ENCODE measurements around the gene MPV17L. TPM values are rescaled to one million over a fixed set of nuclear protein-coding genes. Genes with fewer than 3 reads are reported as not detected.
"Not testable (repeated sequence)": the region's sequence is repeated elsewhere in the genome, so short reads cannot be mapped to it uniquely, and the experiment has no call there.

MPV17L gene
- total and polyA plus RNA-seq, 8 donors, result 11.9 to 48.3 (median 27.3) TPM

- no peak for DNase-seq
- Histone ChIP-seq H3K27ac (no peak overlapping the region), H3K9me3 (no peaks in the 10 kb centered on the region), H3K4me3 (no peak overlapping the region), H3K27me3 (no peaks in the 10 kb centered on the region), H3K4me1 (peaks cover 0 to 4% (median 0%) of the 10 kb centered on the region in 3 donors), H3K36me3 (no peaks in the 10 kb centered on the region)
- no peak for TF ChIP-seq CTCF (IDR thresholded peaks at IDR 0.05)
- ATAC-seq, result no peak
- WGBS, 2 donors, result 84 to 91% methylated on average over 6 of the region's 6 CpGs
- no peak for FAIRE-seq
- intact Hi-C loops (cut with DNase I), result no loop called here
Measured at GRCh38 chr16:15425861-15426260, 30.3 kb downstream of the MPV17L start.

DNA sequence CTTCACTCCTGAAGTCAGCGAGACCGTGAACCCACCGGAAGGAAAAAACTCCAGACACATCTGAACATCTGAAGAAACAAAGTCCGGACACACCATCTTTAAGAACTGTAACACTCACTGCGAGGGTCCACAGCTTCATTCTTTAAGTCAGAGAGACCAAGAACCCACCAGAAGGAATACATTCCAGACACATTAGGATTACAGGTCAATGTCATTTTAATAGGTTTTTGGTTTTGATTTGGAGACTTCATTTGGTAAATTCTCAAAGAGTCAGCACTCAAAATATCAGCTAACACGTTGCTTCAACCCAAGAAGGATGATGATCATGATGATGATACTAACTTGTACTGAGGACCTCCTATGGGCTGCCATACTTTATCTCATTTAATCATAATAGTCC, 31.2 kb downstream of the MPV17L start:
- DNase-seq (no peak), FAIRE-seq (no peak), ATAC-seq (no peak)
- no peak for TF ChIP-seq CTCF (IDR thresholded peaks at IDR 0.05)
- H3K9me3 ChIP-seq, result no peaks in the 10 kb centered on the region
- 76 to 83% methylated on average over 6 of the region's 6 CpGs for WGBS, 2 donors
- no peak overlapping the region for H3K27ac ChIP-seq
- H3K4me1 ChIP-seq, result peaks cover 0 to 4% (median 0%) of the 10 kb centered on the region in 3 donors
- H3K36me3 ChIP-seq, result no peaks in the 10 kb centered on the region
- no peaks in the 10 kb centered on the region for H3K27me3 ChIP-seq
- intact Hi-C loops (cut with DNase I), result no loop called here
- H3K4me3 ChIP-seq, result no peak overlapping the region

- peak; percentile 16 to 47 (median 42) for TF ChIP-seq CTCF (IDR thresholded peaks at IDR 0.05)
- H3K27ac ChIP-seq, result peak overlapping the region in 1 of 4 donors; percentile 23
- DNase-seq, result peak; percentile 71 to 83 (median 77)
- no peaks in the 10 kb centered on the region for H3K36me3 ChIP-seq
- H3K4me1 ChIP-seq, result no peaks in the 10 kb centered on the region
- H3K4me3 ChIP-seq, result no peak overlapping the region
- 0 to 3% methylated on average over 8 of the region's 8 CpGs for WGBS, 2 donors
- intact Hi-C loops (cut with DNase I), result no loop called here
- FAIRE-seq, result peak; percentile 73
- H3K27me3 ChIP-seq, result no peaks in the 10 kb centered on the region
- peak; percentile 79 to 95 (median 93) for ATAC-seq
- H3K9me3 ChIP-seq, result no peaks in the 10 kb centered on the region
Measured at GRCh38 chr16:15427648-15428239, 32.2 kb downstream of the MPV17L start.

DNA sequence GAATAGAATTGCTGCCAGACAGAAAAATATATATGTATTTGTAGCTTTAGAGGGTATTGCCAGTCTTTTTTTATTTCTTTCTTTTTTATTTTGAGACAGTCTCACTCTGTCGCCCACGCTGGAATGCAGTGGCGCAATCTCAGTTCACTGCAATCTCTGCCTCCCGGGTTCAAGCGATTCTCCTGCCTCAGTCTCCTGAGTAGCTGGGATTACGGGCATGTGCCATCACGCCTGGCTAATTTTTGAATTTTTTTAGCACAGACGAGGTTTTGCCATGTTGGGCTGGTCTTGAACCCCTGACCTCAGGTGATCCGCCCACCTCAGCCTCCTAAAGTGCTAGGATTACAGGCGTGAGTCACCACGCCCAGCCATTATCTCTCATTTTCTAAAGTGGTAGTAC, 35.3 kb downstream of the MPV17L start:
- H3K4me1 ChIP-seq; H3K36me3 ChIP-seq; DNase-seq; ATAC-seq; H3K9me3 ChIP-seq; H3K27ac ChIP-seq; H3K27me3 ChIP-seq; H3K4me3 ChIP-seq; intact Hi-C loops (cut with DNase I); FAIRE-seq: not testable (repeated sequence)
- 84 to 93% methylated on average over 11 of the region's 11 CpGs for WGBS, 2 donors

- Histone ChIP-seq H3K4me3 (peak overlapping the region in 3 of 4 donors; percentile 69 to 84 (median 77)), H3K27me3 (no peaks in the 10 kb centered on the region), H3K36me3 (no peaks in the 10 kb centered on the region), H3K9me3 (no peaks in the 10 kb centered on the region), H3K4me1 (no peaks in the 10 kb centered on the region), H3K27ac (no peak overlapping the region)
- peak in 1 of 4 donors; percentile 28 for ATAC-seq
- intact Hi-C loops (cut with DNase I), result no loop called here
- no peak for FAIRE-seq
- WGBS, 2 donors, result 34 to 35% methylated on average over 12 of the region's 12 CpGs
- no peak for DNase-seq
- TF ChIP-seq CTCF (IDR thresholded peaks at IDR 0.05), result no peak
Measured at GRCh38 chr16:15434079-15434424, 38.5 kb downstream of the MPV17L start.

Data from pancreas (tissue), 10 donors.